ENCODE measurements around the gene CUBN. TPM values are rescaled to one million over a fixed set of nuclear protein-coding genes. Genes with fewer than 3 reads are reported as not detected.

The CUBN gene
- total RNA-seq, 3 donors from 2014 or later: 0.31 to 1.9 (median 0.38) TPM

- Histone ChIP-seq H3K4me1 (ENCODE audit: low read depth) (no peaks in the 10 kb centered on the region), H3K4me3 (no peak overlapping the region), H3K9me3 (no peaks in the 10 kb centered on the region), H3K36me3 (ENCODE audit: low read depth) (no peaks in the 10 kb centered on the region)
- intact Hi-C loops (cut with DNase I, micrococcal nuclease): no loop called here
- TF ChIP-seq CTCF (IDR thresholded peaks at IDR 0.05): no peak
- ATAC-seq (no peak), DNase-seq (no peak)
Measured at GRCh38 chr10:16944986-16945385, 184.6 kb downstream of the CUBN start.

GRCh38 chr10:16944402-16944801 lies 185.2 kb downstream of the CUBN start:
- ATAC-seq (no peak), DNase-seq (no peak)
- Histone ChIP-seq H3K9me3 (no peaks in the 10 kb centered on the region), H3K4me1 (ENCODE audit: low read depth) (no peaks in the 10 kb centered on the region), H3K36me3 (ENCODE audit: low read depth) (no peaks in the 10 kb centered on the region), H3K4me3 (no peak overlapping the region)
- no peak for TF ChIP-seq CTCF (IDR thresholded peaks at IDR 0.05)
- intact Hi-C loops (cut with DNase I, micrococcal nuclease): no loop called here

GRCh38 chr10:16943295-16944285 lies 186.0 kb downstream of the CUBN start:
- no peaks in the 10 kb centered on the region for H3K9me3 ChIP-seq
- ATAC-seq (no peak), DNase-seq (no peak)
- H3K4me3 ChIP-seq: no peak overlapping the region
- no peaks in the 10 kb centered on the region for H3K4me1 ChIP-seq (ENCODE audit: low read depth)
- TF ChIP-seq CTCF (IDR thresholded peaks at IDR 0.05): no peak
- no peaks in the 10 kb centered on the region for H3K36me3 ChIP-seq (ENCODE audit: low read depth)
- intact Hi-C loops (cut with DNase I, micrococcal nuclease): no loop called here

- Histone ChIP-seq H3K36me3 (ENCODE audit: low read depth) (no peaks in the 10 kb centered on the region), H3K4me1 (ENCODE audit: low read depth) (no peaks in the 10 kb centered on the region), H3K4me3 (no peak overlapping the region), H3K9me3 (no peaks in the 10 kb centered on the region)
- DNase-seq (no peak), ATAC-seq (no peak)
- intact Hi-C loops (cut with DNase I, micrococcal nuclease): no loop called here
- TF ChIP-seq CTCF (IDR thresholded peaks at IDR 0.05): no peak
Measured at GRCh38 chr10:16942381-16943078, 187.1 kb downstream of the CUBN start.

- DNase-seq: no peak
- Histone ChIP-seq H3K4me1 (ENCODE audit: low read depth) (no peaks in the 10 kb centered on the region), H3K9me3 (no peaks in the 10 kb centered on the region), H3K4me3 (no peak overlapping the region), H3K36me3 (ENCODE audit: low read depth) (no peaks in the 10 kb centered on the region)
- intact Hi-C loops (cut with DNase I, micrococcal nuclease): no loop called here
- ATAC-seq: no peak
- no peak for TF ChIP-seq CTCF (IDR thresholded peaks at IDR 0.05)
Measured at GRCh38 chr10:16941870-16942269, 187.7 kb downstream of the CUBN start.

Measured in mucosa of descending colon (tissue), 3 donors.